Head of caudate nucleus (tissue), 42 donors: ENCODE measurements around the gene KRT78.
"Not testable (repeated sequence)": the region's sequence is repeated elsewhere in the genome, so short reads cannot be mapped to it uniquely, and the experiment has no call there.

Experiments used
- DNase-seq, 42 donors: peaks; one replicate each; pipeline versions ENCODE4 v3.0.0 to v3.0.0-alpha.2; 2020 to 2021; ENCODE audit warnings: mixed read lengths in 7 of 42
- intact Hi-C: fragments of 100-400 bp; cut with DNase I; formaldehyde crosslinking; loops from one replicate; pipeline ENCODE4 v1.15.0; 2022

Gene KRT78

GRCh38 chr12:52873513-52873831, 24.7 kb upstream of the KRT78 start:
- DNase-seq, result no peak
- intact Hi-C loops, result loop anchor here (5.0 kb wide), 2 partner anchors 291 to 716 kb away; no protein-coding TSS in a partner anchor

- intact Hi-C loops, result loop anchor here (5.0 kb wide), 2 partner anchors 291 to 716 kb away; no protein-coding TSS in a partner anchor
- no peak for DNase-seq
These were observed 24.0 kb upstream of the KRT78 start for GRCh38 chr12:52872644-52873389.

GRCh38 chr12:52871291-52872039, 22.7 kb upstream of the KRT78 start:
- DNase-seq, result no peak
- intact Hi-C loops, result loop anchor here (5.0 kb wide), 2 partner anchors 289 to 714 kb away; no protein-coding TSS in a partner anchor

GRCh38 chr12:52870361-52871290, 21.8 kb upstream of the KRT78 start:
- peak; percentile 31 to 82 (median 60) for DNase-seq
- intact Hi-C loops, result loop anchor here (5.0 kb wide), 2 partner anchors 288 to 713 kb away; no protein-coding TSS in a partner anchor

GRCh38 chr12:52867642-52868041, 18.8 kb upstream of the KRT78 start:
- DNase-seq, result peak; percentile 42 to 93 (median 76)
- intact Hi-C loops, result no loop called here

- peak in 1 of 42 donors; percentile 16 for DNase-seq
- intact Hi-C loops, result no loop called here
These were observed 18.4 kb upstream of the KRT78 start for GRCh38 chr12:52867152-52867551.

- intact Hi-C loops, result no loop called here
- peak; percentile 21 to 84 (median 64) for DNase-seq
These were observed 16.5 kb upstream of the KRT78 start for GRCh38 chr12:52865090-52865944.

- DNase-seq, result no peak
- intact Hi-C loops, result no loop called here
These were observed 13.2 kb upstream of the KRT78 start for GRCh38 chr12:52862023-52862422.

- DNase-seq, result no peak
- intact Hi-C loops, result no loop called here
These were observed 12.7 kb upstream of the KRT78 start for GRCh38 chr12:52861511-52861910.

GRCh38 chr12:52860102-52860823, 11.5 kb upstream of the KRT78 start:
- DNase-seq, result no peak
- intact Hi-C loops, result no loop called here

- no peak for DNase-seq
- intact Hi-C loops, result no loop called here
These were observed 8.7 kb upstream of the KRT78 start for GRCh38 chr12:52857500-52857899.

- no peak for DNase-seq
- intact Hi-C loops, result no loop called here
These were observed 8.0 kb upstream of the KRT78 start for GRCh38 chr12:52856787-52857186.

- intact Hi-C loops, DNase-seq: not testable (repeated sequence)
These were observed 7.3 kb upstream of the KRT78 start for GRCh38 chr12:52856077-52856476.

GRCh38 chr12:52851787-52852186, 3.0 kb upstream of the KRT78 start:
- DNase-seq, result no peak
- intact Hi-C loops, result no loop called here

- intact Hi-C loops, result no loop called here
These were observed 1.9 kb upstream of the KRT78 start for GRCh38 chr12:52850681-52851080.

GRCh38 chr12:52849511-52849910, 717 bp upstream of the KRT78 start:
- intact Hi-C loops, result no loop called here
- no peak for DNase-seq

More at GRCh38 chr12:52850681-52851080, 1.9 kb upstream of the KRT78 start:
- no peak for DNase-seq

- no peak for DNase-seq
- intact Hi-C loops, result no loop called here
These were observed 1.3 kb downstream of the KRT78 start for GRCh38 chr12:52847335-52848102.
